ENCODE results near the gene CRTC3. TPM values are rescaled to one million over a fixed set of nuclear protein-coding genes. Genes with fewer than 3 reads are reported as not detected.
"Not testable (repeated sequence)": the region's sequence is repeated elsewhere in the genome, so short reads cannot be mapped to it uniquely, and the experiment has no call there.

The CRTC3 gene
- total and polyA plus RNA-seq, 2 donors (not counting 1 experiment from before 2014, with no cell fraction given), result 18.3 to 23.4 TPM

- TF ChIP-seq EZH2 (IDR thresholded peaks at IDR 0.05; ENCODE audit: low read length, missing control alignments) (no peak), CTCF (conservative IDR thresholded peaks at IDR 0.05 in 1 of 2, IDR thresholded peaks at IDR 0.05 in 1 of 2; ENCODE audit: low read depth in 1 of 2, low read length in 2 of 2) (no peak)
- no peaks in the 10 kb centered on the region for H4K20me1 ChIP-seq (ENCODE audit: control insufficient read depth, extremely low read depth, insufficient read depth, low read length)
- no peaks in the 10 kb centered on the region for H3K27me3 ChIP-seq (ENCODE audit: control insufficient read depth, insufficient read depth, low read length)
- H3K9me3 ChIP-seq (ENCODE audit: control insufficient read depth, insufficient read depth, low read depth, low read length), result no peaks in the 10 kb centered on the region
- no peak overlapping the region for H3K27ac ChIP-seq (ENCODE audit: insufficient read depth, low read length)
- peaks cover 7% of the 10 kb centered on the region for H3K4me1 ChIP-seq (ENCODE audit: control insufficient read depth, extremely low read depth, insufficient read depth, low read length)
- no peak overlapping the region for H2AFZ ChIP-seq (ENCODE audit: low read length)
- no peak overlapping the region for H3K4me2 ChIP-seq (ENCODE audit: extremely low read depth, insufficient read depth, low read length)
- H3K36me3 ChIP-seq (ENCODE audit: control insufficient read depth, insufficient read depth, low read length), result no peaks in the 10 kb centered on the region
- H3K4me3 ChIP-seq (replicated peaks in 1 of 4; ENCODE audit: control extremely low read depth in 1 of 4, insufficient read depth in 1 of 4, low read depth in 3 of 4, low read length in 4 of 4), result no peak overlapping the region
- H3K79me2 ChIP-seq (ENCODE audit: control insufficient read depth, insufficient read depth, low read length), result no peaks in the 10 kb centered on the region
- no peak for DNase-seq (ENCODE audit: low read depth in 2 of 2)
- H3K9ac ChIP-seq (ENCODE audit: insufficient read depth, low read length), result no peak overlapping the region
Observed at GRCh38 chr15:90671216-90671615, 141.5 kb downstream of the CRTC3 start.

- not testable (repeated sequence) for H3K9ac ChIP-seq (ENCODE audit: insufficient read depth, low read length); H4K20me1 ChIP-seq (ENCODE audit: control insufficient read depth, extremely low read depth, insufficient read depth, low read length)
Observed at GRCh38 chr15:90673357-90673756, 143.6 kb downstream of the CRTC3 start.

GRCh38 chr15:90674476-90674875 is 144.8 kb downstream of the CRTC3 start:
- no peaks in the 10 kb centered on the region for H3K27me3 ChIP-seq (ENCODE audit: control insufficient read depth, insufficient read depth, low read length)
- no peak overlapping the region for H2AFZ ChIP-seq (ENCODE audit: low read length)
- no peak overlapping the region for H3K4me3 ChIP-seq (replicated peaks in 1 of 4; ENCODE audit: control extremely low read depth in 1 of 4, insufficient read depth in 1 of 4, low read depth in 3 of 4, low read length in 4 of 4)
- no peak overlapping the region for H3K9ac ChIP-seq (ENCODE audit: insufficient read depth, low read length)
- no peaks in the 10 kb centered on the region for H3K79me2 ChIP-seq (ENCODE audit: control insufficient read depth, insufficient read depth, low read length)
- H4K20me1 ChIP-seq (ENCODE audit: control insufficient read depth, extremely low read depth, insufficient read depth, low read length), result no peaks in the 10 kb centered on the region
- H3K4me2 ChIP-seq (ENCODE audit: extremely low read depth, insufficient read depth, low read length), result no peak overlapping the region
- DNase-seq (ENCODE audit: low read depth in 2 of 2), result peak; percentile 22 to 45
- no peaks in the 10 kb centered on the region for H3K9me3 ChIP-seq (ENCODE audit: control insufficient read depth, insufficient read depth, low read depth, low read length)
- H3K4me1 ChIP-seq (ENCODE audit: control insufficient read depth, extremely low read depth, insufficient read depth, low read length), result no peaks in the 10 kb centered on the region
- TF ChIP-seq EZH2 (IDR thresholded peaks at IDR 0.05; ENCODE audit: low read length, missing control alignments) (no peak), CTCF (conservative IDR thresholded peaks at IDR 0.05 in 1 of 2, IDR thresholded peaks at IDR 0.05 in 1 of 2; ENCODE audit: low read depth in 1 of 2, low read length in 2 of 2) (no peak)
- no peaks in the 10 kb centered on the region for H3K36me3 ChIP-seq (ENCODE audit: control insufficient read depth, insufficient read depth, low read length)
- no peak overlapping the region for H3K27ac ChIP-seq (ENCODE audit: insufficient read depth, low read length)

More at GRCh38 chr15:90673357-90673756, 143.6 kb downstream of the CRTC3 start:
- not testable (repeated sequence) for H3K4me1 ChIP-seq (ENCODE audit: control insufficient read depth, extremely low read depth, insufficient read depth, low read length); H3K9me3 ChIP-seq (ENCODE audit: control insufficient read depth, insufficient read depth, low read depth, low read length); H3K36me3 ChIP-seq (ENCODE audit: control insufficient read depth, insufficient read depth, low read length); H3K4me2 ChIP-seq (ENCODE audit: extremely low read depth, insufficient read depth, low read length); H3K4me3 ChIP-seq (replicated peaks in 1 of 4; ENCODE audit: control extremely low read depth in 1 of 4, insufficient read depth in 1 of 4, low read depth in 3 of 4, low read length in 4 of 4); H3K79me2 ChIP-seq (ENCODE audit: control insufficient read depth, insufficient read depth, low read length); H3K27me3 ChIP-seq (ENCODE audit: control insufficient read depth, insufficient read depth, low read length); H2AFZ ChIP-seq (ENCODE audit: low read length); H3K27ac ChIP-seq (ENCODE audit: insufficient read depth, low read length); DNase-seq (ENCODE audit: low read depth in 2 of 2)

All from fibroblast of lung (primary cell).